Measurements from ENCODE around the gene RPS27L. TPM values are rescaled to one million over a fixed set of nuclear protein-coding genes. Genes with fewer than 3 reads are reported as not detected.

The RPS27L gene
- total and polyA plus RNA-seq, 2 donors (not counting 1 experiment from before 2014, with no cell fraction given): 21.6 to 50.9 TPM

GRCh38 chr15:63126726-63127125 is 30.6 kb downstream of the RPS27L start:
- POLR2A ChIA-PET: no interaction called here
- Histone ChIP-seq H3K27me3 (replicated peaks in 1 of 4; ENCODE audit: control extremely low read depth in 1 of 4, control insufficient read depth in 3 of 4, insufficient read depth in 4 of 4, low read length in 3 of 4) (no peaks in the 10 kb centered on the region), H3K4me2 (replicated peaks; ENCODE audit: low read depth, low read length, poor library complexity, severe bottlenecking) (no peak overlapping the region), H3K4me1 (ENCODE audit: control insufficient read depth in 2 of 2, insufficient read depth in 2 of 2, low read length in 2 of 2) (peaks cover 5 to 6% of the 10 kb centered on the region in 2 donors), H4K20me1 (ENCODE audit: control insufficient read depth, insufficient read depth, low read length, poor library complexity, severe bottlenecking) (no peaks in the 10 kb centered on the region), H3K9ac (ENCODE audit: low read length) (no peak overlapping the region), H3K36me3 (replicated peaks in 1 of 2; ENCODE audit: control extremely low read depth in 1 of 2, control insufficient read depth in 1 of 2, extremely low read depth in 1 of 2, insufficient read depth in 2 of 2, low read length in 1 of 2) (peaks cover 7 to 33% of the 10 kb centered on the region in 2 experiments), H3K9me3 (ENCODE audit: control extremely low read depth in 1 of 3, control insufficient read depth in 2 of 3, insufficient read depth in 1 of 3, low read length in 2 of 3) (no peaks in the 10 kb centered on the region), H3K4me3 (ENCODE audit: control extremely low read depth in 1 of 5, extremely low read depth in 1 of 5, insufficient read depth in 1 of 5, low read depth in 2 of 5, low read length in 4 of 5) (no peak overlapping the region), H3K79me2 (ENCODE audit: control insufficient read depth, insufficient read depth, low read length) (peaks cover 6% of the 10 kb centered on the region), H3K27ac (ENCODE audit: low read length in 2 of 2) (no peak overlapping the region), H2AFZ (ENCODE audit: insufficient read depth, low read depth, low read length, poor library complexity, severe bottlenecking) (no peak overlapping the region)
- 100% methylated on average over 2 of the region's 3 CpGs for whole genome bisulfite sequencing (ENCODE audit: insufficient coverage)
- no peak overlapping the region for H3K4me3 Mint-ChIP-seq
- no peaks in the 10 kb centered on the region for H3K9me3 Mint-ChIP-seq (ENCODE audit: insufficient read depth)
- intact Hi-C loops (cut with micrococcal nuclease): loop anchor here (10.0 kb wide), 1 partner anchor 1258 kb away; the partner anchor contains the start of genes PCLAF and TRIP4
- H3K4me1 Mint-ChIP-seq: peaks cover 11% of the 10 kb centered on the region
- no peak for TF ChIP-seq EZH2 (IDR thresholded peaks at IDR 0.05; ENCODE audit: borderline replicate concordance, insufficient read depth, low read depth, low read length, poor library complexity, severe bottlenecking)
- TF ChIP-seq, protein P1, sequence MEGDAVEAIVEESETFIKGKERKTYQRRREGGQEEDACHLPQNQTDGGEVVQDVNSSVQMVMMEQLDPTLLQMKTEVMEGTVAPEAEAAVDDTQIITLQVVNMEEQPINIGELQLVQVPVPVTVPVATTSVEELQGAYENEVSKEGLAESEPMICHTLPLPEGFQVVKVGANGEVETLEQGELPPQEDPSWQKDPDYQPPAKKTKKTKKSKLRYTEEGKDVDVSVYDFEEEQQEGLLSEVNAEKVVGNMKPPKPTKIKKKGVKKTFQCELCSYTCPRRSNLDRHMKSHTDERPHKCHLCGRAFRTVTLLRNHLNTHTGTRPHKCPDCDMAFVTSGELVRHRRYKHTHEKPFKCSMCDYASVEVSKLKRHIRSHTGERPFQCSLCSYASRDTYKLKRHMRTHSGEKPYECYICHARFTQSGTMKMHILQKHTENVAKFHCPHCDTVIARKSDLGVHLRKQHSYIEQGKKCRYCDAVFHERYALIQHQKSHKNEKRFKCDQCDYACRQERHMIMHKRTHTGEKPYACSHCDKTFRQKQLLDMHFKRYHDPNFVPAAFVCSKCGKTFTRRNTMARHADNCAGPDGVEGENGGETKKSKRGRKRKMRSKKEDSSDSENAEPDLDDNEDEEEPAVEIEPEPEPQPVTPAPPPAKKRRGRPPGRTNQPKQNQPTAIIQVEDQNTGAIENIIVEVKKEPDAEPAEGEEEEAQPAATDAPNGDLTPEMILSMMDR (IDR thresholded peaks at IDR 0.05): no peak
- no peak for ATAC-seq (ENCODE audit: low read depth)
- H3K27ac Mint-ChIP-seq: no peak overlapping the region
- no peaks in the 10 kb centered on the region for H3K27me3 Mint-ChIP-seq
- DNase-seq: no peak
- CTCF ChIA-PET: no interaction called here

DNA sequence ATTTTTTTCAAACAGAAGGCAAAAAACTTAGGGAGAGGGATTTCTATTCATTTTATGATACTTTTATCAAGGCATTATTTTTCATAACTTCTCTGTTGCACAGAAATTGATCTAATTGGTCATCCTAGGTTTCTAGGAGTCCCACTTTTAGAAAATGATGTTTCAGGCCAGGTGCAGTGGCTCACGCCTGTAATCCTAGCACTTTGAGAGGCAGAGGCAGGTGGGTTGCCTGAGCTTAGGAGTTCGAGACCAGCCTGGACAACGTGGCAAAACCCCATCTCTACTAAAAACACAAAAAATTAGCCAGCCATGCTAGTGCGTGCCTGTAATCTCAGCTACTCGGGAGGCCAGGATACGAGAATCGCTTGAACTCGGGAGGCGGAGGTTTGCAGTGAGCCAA is 32.8 kb downstream of the RPS27L start:
- DNase-seq (no peak), ATAC-seq (ENCODE audit: low read depth) (no peak)
- Mint-ChIP-seq H3K9me3 (ENCODE audit: insufficient read depth) (peaks cover 3% of the 10 kb centered on the region), H3K27ac (no peak overlapping the region), H3K4me1 (peaks cover 14% of the 10 kb centered on the region), H3K4me3 (no peak overlapping the region), H3K27me3 (no peaks in the 10 kb centered on the region)
- Histone ChIP-seq H3K4me2 (replicated peaks; ENCODE audit: low read depth, low read length, poor library complexity, severe bottlenecking) (no peak overlapping the region), H3K9me3 (ENCODE audit: control extremely low read depth in 1 of 3, control insufficient read depth in 2 of 3, insufficient read depth in 1 of 3, low read length in 2 of 3) (peaks cover 1 to 11% (median 7%) of the 10 kb centered on the region in 3 donors), H2AFZ (ENCODE audit: insufficient read depth, low read depth, low read length, poor library complexity, severe bottlenecking) (no peak overlapping the region), H4K20me1 (ENCODE audit: control insufficient read depth, insufficient read depth, low read length, poor library complexity, severe bottlenecking) (no peaks in the 10 kb centered on the region), H3K27ac (ENCODE audit: low read length in 2 of 2) (no peak overlapping the region), H3K4me3 (ENCODE audit: control extremely low read depth in 1 of 5, extremely low read depth in 1 of 5, insufficient read depth in 1 of 5, low read depth in 2 of 5, low read length in 4 of 5) (no peak overlapping the region), H3K79me2 (ENCODE audit: control insufficient read depth, insufficient read depth, low read length) (peaks cover 6% of the 10 kb centered on the region), H3K36me3 (replicated peaks in 1 of 2; ENCODE audit: control extremely low read depth in 1 of 2, control insufficient read depth in 1 of 2, extremely low read depth in 1 of 2, insufficient read depth in 2 of 2, low read length in 1 of 2) (peaks cover 5 to 23% of the 10 kb centered on the region in 2 experiments), H3K27me3 (replicated peaks in 1 of 4; ENCODE audit: control extremely low read depth in 1 of 4, control insufficient read depth in 3 of 4, insufficient read depth in 4 of 4, low read length in 3 of 4) (no peaks in the 10 kb centered on the region), H3K9ac (ENCODE audit: low read length) (no peak overlapping the region), H3K4me1 (ENCODE audit: control insufficient read depth in 2 of 2, insufficient read depth in 2 of 2, low read length in 2 of 2) (peaks cover 6 to 9% of the 10 kb centered on the region in 2 donors)
- ChIA-PET POLR2A (no interaction called here), CTCF (no interaction called here)
- 100% methylated on average over 7 of the region's 9 CpGs for WGBS (ENCODE audit: insufficient coverage)
- intact Hi-C loops (cut with micrococcal nuclease): loop anchor here (5.0 to 10.0 kb wide), 2 partner anchors 1062 to 1260 kb away; partner anchors contain the start of genes PCLAF, TRIP4 and VPS13C
- no peak for TF ChIP-seq EZH2 (IDR thresholded peaks at IDR 0.05; ENCODE audit: borderline replicate concordance, insufficient read depth, low read depth, low read length, poor library complexity, severe bottlenecking)
